HG02642 (cell line): ENCODE data around the gene PFN2.
"Not testable (repeated sequence)": the region's sequence is repeated elsewhere in the genome, so short reads cannot be mapped to it uniquely, and the experiment has no call there.

Experiments
- ATAC-seq: cut with Tn5 transposase; IDR thresholded peaks from one replicate; pipeline ENCODE4 v1.9.1; 2021; ENCODE audit warnings: mild to moderate bottlenecking; ENCODE audit not compliant: unreplicated experiment, poor library complexity

PFN2 gene

DNA sequence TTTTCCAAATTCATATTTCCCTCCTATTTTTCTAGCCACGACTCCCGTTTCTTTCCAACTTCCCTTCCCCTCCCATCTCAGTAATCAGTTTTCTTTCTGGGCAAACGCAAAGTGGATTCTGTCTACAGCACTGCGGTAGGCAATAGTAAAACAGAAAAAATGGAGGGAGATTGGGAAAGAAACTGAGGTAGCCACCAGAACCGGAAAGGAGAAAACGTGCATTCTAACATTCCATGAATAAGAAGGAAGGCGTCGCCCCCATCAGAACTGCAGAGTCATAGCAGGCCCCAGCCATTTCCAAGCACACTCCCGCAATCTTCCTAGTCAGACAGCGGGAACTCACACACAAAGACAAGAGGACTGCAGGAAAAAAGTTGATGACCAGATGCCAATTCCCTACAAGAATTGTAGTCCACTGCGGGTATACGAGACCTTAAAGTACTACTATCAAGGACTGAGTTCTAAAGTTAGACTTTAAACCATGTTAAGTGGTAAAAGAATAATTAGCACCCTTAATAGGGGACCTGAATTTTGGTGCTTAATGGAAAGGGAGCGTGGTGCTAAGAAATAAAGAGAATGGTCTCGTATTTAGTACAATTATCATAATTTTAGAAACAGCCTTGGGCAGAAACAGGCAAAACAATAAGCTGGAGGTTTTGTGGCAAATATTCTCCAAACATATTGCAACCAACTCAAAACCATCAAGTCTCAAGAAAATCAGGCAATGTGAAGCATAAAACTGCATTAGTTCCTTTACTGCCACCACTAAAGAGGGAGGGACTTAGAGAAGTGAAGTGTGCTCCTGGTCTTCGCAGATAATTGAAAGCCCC lies 1.4 kb downstream of the PFN2 start:
- ATAC-seq: no peak

DNA sequence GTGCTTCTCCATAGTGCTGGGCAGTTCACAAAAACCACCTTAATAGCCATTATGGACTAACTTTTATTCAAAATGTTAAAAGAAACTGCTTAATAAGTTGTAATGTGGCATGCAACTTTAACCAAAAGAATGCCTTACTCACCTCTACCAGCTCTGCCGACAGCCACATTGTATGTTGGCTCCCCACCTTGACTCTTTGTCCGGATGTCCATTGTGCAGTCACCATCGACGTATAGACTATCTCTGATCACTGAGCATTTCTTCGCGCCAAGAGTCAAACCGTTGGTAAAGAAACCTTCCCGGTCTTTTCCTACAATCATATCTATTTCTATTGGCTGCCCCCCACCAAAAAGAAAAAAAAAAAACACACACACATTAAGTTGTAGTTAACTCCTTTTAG lies 2.5 kb downstream of the PFN2 start:
- ATAC-seq: no peak

GRCh38 chr3:149967086-149967685 lies 3.5 kb downstream of the PFN2 start:
- ATAC-seq: no peak

DNA sequence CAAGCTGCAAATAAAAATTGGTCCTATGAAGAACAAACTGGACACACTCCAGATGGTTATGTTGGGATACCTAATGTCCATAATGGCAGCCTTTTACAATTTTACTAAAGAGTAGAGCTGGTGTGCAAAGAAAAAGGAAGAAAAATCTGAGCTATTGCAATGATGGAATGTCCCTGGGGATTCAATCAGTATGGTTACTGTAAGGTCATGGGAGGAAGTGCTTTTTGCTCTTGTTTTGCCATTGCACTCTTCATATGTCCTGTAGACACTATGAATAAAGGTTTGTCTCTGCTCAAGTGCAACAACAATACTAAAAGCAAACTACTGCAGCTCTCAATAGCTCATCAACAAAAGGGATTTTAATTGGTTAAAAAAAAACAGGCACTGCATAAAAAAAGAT lies 5.4 kb downstream of the PFN2 start:
- ATAC-seq: no peak

DNA sequence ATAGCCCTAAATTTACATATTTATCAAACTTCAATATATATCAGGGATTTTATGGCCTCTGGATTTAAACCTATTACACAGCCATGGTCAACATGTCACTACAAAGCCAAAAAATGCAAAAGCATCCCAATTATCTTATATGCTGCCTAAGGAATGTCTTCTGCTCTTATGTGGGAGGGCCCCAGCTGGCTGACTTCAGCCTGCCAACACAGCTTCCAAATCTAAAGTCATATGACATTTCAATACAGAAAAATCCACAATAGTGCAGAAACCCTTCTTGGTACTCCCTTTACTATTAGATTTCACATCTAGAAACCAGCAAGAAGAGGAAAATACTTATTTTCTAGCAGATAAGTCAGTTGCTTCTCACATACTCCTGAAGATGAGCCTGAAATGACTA lies 6.4 kb downstream of the PFN2 start:
- ATAC-seq: no peak

DNA sequence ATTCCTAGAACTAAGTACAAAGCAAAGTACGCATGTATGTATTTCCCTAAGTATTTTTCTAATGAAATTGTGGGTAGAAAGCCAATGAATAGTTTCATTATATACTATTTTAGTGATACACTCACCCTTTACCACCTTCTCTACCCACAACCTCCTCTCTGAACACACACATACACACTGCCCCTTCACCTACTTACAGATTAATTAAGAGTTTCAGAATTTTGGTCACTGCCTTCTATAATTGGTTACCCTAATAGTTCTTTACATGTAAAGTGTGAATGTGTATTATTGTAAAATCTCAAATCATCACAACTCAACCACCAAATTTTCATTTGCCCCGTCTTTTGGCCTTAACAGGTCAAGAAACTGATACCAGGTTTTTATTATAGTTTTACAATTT lies 7.2 kb downstream of the PFN2 start:
- ATAC-seq: no peak

DNA sequence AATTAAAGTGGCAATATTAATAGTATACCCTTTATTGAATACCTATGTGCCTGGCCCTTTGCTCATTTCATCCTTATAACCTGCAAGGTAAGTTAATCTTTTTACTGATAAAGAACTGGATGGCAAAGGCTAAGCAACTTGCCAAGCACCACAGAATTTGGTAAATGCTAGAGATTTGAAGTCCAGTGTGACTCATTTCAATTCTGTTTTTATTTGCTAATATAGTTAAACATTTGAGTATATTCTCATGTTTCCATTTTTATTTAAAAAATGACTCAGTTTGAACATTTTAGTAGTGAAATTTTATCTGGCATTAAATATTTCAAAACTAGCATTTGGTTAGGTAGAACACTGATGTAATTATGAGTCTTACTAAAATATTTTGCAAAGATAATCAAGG lies 11.3 kb downstream of the PFN2 start:
- ATAC-seq: no peak

DNA sequence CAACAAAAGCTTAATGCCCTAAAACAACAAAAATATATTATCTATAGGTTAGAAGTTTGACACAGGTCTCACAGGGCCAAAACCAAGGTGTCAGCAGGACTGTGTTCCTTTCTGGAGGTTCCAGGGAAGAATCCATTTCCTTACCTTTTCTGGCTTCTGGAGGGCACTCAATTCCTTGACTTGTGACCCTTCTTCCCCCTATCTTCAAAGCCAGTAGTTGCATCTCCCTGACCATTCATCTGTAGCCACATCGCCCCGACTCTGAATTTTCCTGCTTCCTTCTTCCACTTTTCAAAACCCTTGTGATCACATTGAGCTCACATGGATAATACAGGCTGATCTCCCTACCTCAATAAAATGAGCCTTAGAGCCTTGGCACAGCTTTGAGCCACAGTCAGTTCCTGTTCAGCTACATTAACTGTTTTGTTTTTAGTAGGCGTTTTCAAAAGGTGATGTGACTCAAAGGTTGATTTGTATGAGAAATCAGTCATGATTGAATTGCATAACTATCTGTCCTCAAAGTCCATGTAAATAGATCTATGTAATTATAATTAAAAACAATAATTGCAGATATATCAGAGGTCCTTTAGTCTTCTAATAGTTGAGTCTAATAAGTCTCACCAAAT lies 12.4 kb downstream of the PFN2 start:
- no peak for ATAC-seq

- no peak for ATAC-seq
Measured at GRCh38 chr3:149957361-149958125, 13.2 kb downstream of the PFN2 start.

DNA sequence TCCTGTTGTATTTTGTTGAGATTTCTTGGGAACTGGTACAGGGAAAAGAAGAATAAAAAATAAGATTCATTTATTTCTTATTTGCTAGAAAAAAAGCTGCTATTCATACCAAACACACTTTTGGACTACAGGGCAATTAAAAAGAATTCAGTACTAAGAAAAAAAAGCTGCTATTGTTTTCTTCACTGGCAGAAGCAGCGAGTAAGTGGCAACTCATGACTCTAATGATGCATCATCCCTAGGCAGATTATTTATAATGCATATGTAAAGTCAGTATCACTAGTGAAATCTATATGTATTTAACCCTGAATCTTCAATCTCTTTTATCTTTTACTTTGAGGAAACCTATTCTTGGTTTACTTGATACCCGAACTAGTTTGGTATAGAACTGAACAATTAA lies 15.2 kb downstream of the PFN2 start:
- ATAC-seq: no peak

- no peak for ATAC-seq
Measured at GRCh38 chr3:149954812-149955211, 15.9 kb downstream of the PFN2 start.

- ATAC-seq: no peak
Measured at GRCh38 chr3:149949181-149949580, 21.5 kb downstream of the PFN2 start.

GRCh38 chr3:149947231-149947630 lies 23.5 kb downstream of the PFN2 start:
- ATAC-seq: no peak

DNA sequence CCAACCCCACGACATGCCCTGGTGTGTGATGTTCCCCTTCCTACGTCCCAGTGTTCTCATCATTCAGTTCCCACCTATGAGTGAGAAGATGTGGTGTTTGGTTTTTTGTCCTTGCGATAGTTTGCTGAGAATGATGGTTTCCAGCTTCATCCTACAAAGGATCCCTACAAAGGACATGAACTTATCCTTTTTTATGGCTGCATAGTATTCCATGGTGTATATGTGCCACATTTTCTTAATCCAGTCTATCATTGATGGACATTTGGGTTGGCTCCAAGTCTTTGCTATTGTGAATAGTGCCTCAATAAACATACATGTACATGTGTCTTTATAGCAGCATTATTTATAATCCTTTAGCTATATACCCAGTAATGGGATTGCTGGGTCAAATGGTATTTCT lies 26.7 kb downstream of the PFN2 start:
- not testable (repeated sequence) for ATAC-seq

- ATAC-seq: no peak
Measured at GRCh38 chr3:149942409-149942808, 28.3 kb downstream of the PFN2 start.

- no peak for ATAC-seq
Measured at GRCh38 chr3:149941946-149942345, 28.7 kb downstream of the PFN2 start.

DNA sequence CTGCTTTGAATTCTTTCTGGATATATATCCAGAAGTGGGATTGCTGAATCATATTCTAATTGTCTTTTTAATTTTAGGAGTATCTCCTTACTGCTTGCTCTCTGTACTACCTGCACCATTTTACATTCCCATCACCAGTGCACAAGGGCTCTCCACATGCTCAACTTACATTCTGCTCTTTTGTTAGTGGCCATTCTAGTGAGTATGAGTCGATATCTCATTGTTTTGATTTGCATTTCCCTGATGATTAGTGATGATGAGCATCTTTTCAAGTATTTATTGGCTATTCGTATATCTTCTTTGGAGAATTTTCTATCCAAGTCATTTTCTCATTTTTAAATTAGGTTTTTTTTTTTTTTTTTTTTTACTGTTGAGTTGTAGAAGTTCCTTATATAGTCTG lies 29.5 kb downstream of the PFN2 start:
- no peak for ATAC-seq

DNA sequence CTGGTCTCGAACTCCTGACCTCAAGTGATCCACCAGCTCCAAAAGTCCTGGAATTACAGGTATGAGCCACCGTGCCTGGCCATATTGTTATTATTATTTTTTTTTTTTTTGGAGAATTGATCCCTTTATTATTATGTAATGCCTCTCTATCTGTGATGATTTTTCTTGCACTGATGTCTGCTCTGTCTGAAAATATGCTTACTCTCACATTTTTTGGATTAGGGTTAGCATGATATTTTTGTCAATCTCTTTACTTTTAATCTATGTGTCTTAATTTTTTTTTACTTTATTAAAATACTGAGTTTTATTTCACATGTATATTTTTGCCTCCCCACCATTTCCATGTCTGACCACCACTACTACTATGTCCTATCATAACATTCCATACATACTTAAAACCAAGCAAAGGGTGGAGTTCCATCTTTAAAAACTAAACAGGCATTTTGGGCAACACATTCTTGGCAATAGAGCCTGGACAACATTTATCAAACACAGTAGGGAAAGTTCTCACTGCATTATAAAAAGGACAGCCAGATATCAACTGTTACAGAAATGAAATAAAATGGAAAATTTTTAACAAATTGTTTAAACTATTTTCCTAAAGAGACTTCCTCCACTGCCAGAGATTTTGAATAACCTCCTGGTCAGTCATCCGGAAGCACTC lies 32.2 kb downstream of the PFN2 start:
- ATAC-seq: not testable (repeated sequence)

DNA sequence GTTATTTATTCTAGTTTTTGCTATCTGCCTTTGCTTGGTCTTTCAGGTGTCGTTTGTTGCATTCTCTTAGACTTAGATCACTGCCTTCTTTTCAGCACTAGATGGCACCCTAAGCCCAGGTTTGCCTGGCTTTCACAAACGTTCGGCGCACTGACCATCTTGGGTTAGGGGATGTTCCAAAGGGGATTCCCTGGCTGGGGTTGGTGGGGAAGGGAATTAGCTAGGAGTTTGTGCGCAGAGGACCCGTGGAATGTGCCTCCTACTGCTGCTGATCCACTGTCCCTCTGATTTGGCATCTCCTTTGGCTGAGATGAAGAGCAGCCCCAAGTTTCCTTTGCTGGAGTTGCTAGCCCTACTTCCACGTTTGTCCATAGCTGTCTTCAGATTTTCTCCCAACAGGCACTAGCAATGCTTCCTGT lies 33.9 kb downstream of the PFN2 start:
- peak; percentile 64 for ATAC-seq

DNA sequence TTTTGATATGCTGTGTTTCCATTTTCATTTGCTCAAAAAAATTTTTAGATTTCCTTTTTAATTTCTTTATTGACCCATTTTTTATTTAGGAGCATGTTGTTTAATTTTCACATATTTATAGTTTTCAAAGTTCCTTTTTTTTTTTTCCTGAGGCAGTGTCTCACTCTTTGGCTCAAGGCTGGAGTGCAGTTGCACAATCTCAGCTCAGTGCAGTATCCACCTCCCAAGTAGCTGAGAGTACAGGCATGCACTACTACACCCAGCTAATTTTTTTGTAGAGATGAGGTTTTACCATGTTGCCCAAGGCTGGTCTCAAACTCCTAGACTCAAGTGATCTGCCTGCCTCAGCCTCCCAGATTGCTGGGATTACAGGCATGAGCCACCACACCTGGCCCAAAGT lies 36.2 kb downstream of the PFN2 start:
- no peak for ATAC-seq
